Colon (tissue), 2 donors: ENCODE measurements around the gene SIDT1.
"Not testable (repeated sequence)": the region's sequence is repeated elsewhere in the genome, so short reads cannot be mapped to it uniquely, and the experiment has no call there.

Experiments
- FAIRE-seq: peaks from 2 replicates; lab custom pipeline; 2012; peaks lifted over from hg19 to GRCh38; lab: Jason Lieb, UNC
- donor health status: control.
- donor health status: control.

SIDT1 gene

GRCh38 chr3:113634782-113635474 is 102.6 kb downstream of the SIDT1 start:
- no peak for FAIRE-seq

GRCh38 chr3:113636034-113636433 is 103.7 kb downstream of the SIDT1 start:
- FAIRE-seq, result not testable (repeated sequence)

GRCh38 chr3:113637756-113638155 is 105.4 kb downstream of the SIDT1 start:
- no peak for FAIRE-seq

- no peak for FAIRE-seq
Observed at GRCh38 chr3:113638910-113639309, 106.6 kb downstream of the SIDT1 start.

GRCh38 chr3:113643583-113643982 is 111.2 kb downstream of the SIDT1 start:
- no peak for FAIRE-seq

GRCh38 chr3:113648524-113648923 is 116.2 kb downstream of the SIDT1 start:
- FAIRE-seq, result no peak

GRCh38 chr3:113649174-113649845 is 117.0 kb downstream of the SIDT1 start:
- FAIRE-seq, result no peak

GRCh38 chr3:113654310-113654709 is 122.0 kb downstream of the SIDT1 start:
- no peak for FAIRE-seq

GRCh38 chr3:113654851-113655250 is 122.5 kb downstream of the SIDT1 start:
- FAIRE-seq, result no peak

- no peak for FAIRE-seq
Observed at GRCh38 chr3:113658107-113658506, 125.8 kb downstream of the SIDT1 start.

GRCh38 chr3:113659101-113659541 is 126.8 kb downstream of the SIDT1 start:
- no peak for FAIRE-seq

- no peak for FAIRE-seq
Observed at GRCh38 chr3:113659996-113660395, 127.6 kb downstream of the SIDT1 start.

- no peak for FAIRE-seq
Observed at GRCh38 chr3:113660458-113660857, 128.1 kb downstream of the SIDT1 start.

GRCh38 chr3:113660896-113661295 is 128.5 kb downstream of the SIDT1 start:
- FAIRE-seq, result no peak

- FAIRE-seq, result no peak
Observed at GRCh38 chr3:113662824-113663223, 130.5 kb downstream of the SIDT1 start.

- no peak for FAIRE-seq
Observed at GRCh38 chr3:113663324-113663750, 131.0 kb downstream of the SIDT1 start.

GRCh38 chr3:113663761-113664160 is 131.4 kb downstream of the SIDT1 start:
- FAIRE-seq, result no peak

- no peak for FAIRE-seq
Observed at GRCh38 chr3:113664523-113665094, 132.3 kb downstream of the SIDT1 start.

- no peak for FAIRE-seq
Observed at GRCh38 chr3:113668015-113668414, 135.7 kb downstream of the SIDT1 start.

- FAIRE-seq, result no peak
Observed at GRCh38 chr3:113673593-113673992, 141.2 kb downstream of the SIDT1 start.

GRCh38 chr3:113676261-113676660 is 143.9 kb downstream of the SIDT1 start:
- no peak for FAIRE-seq

GRCh38 chr3:113677737-113678136 is 145.4 kb downstream of the SIDT1 start:
- FAIRE-seq, result no peak

- FAIRE-seq, result no peak
Observed at GRCh38 chr3:113678773-113679172, 146.4 kb downstream of the SIDT1 start.
